MM.1S (cell line): ENCODE results near the gene TESK2.
"Not testable (repeated sequence)": the region's sequence is repeated elsewhere in the genome, so short reads cannot be mapped to it uniquely, and the experiment has no call there.

Experiments
- DNase-seq: peaks from one replicate; pipeline ENCODE4 v3.0.0-alpha.2; 2015
- H2AFZ ChIP-seq: fragments of 300-600 bp; sonication (generic); 2 replicates; pipeline ENCODE4 v1.6.0; 2016; ENCODE audit warnings: antibody characterized with exemption, low read length
- H3F3A ChIP-seq: fragments of 300-600 bp; sonication (generic); 2 replicates; pipeline ENCODE4 v1.6.1; 2016; ENCODE audit warnings: mild to moderate bottlenecking, antibody characterized with exemption, low read length, moderate library complexity, mixed read lengths; ENCODE audit not compliant: insufficient read depth
- H3K27ac ChIP-seq: fragments of 300-600 bp; sonication (generic); 2 replicates; pipeline ENCODE4 v1.5.1; 2016; ENCODE audit warnings: mild to moderate bottlenecking, low read length
- H3K27me3 ChIP-seq: fragments of 300-600 bp; sonication (generic); replicated peaks from 2 replicates; pipeline ENCODE4 v1.6.0; 2016; ENCODE audit warnings: low read length; ENCODE audit not compliant: insufficient read depth
- H3K36me3 ChIP-seq: fragments of 300-600 bp; sonication (generic); replicated peaks from 2 replicates; pipeline ENCODE4 v1.6.1; 2016; ENCODE audit warnings: mild to moderate bottlenecking, low read length, mixed read lengths; ENCODE audit not compliant: insufficient read depth
- H3K4me1 ChIP-seq: fragments of 300-600 bp; sonication (generic); 2 replicates; pipeline ENCODE4 v1.6.1; 2016; ENCODE audit warnings: low read length, mixed read lengths
- H3K4me2 ChIP-seq: fragments of 300-600 bp; sonication (generic); 2 replicates; pipeline ENCODE4 v1.6.0; 2016; ENCODE audit warnings: low read depth, low read length
- H3K4me3 ChIP-seq: fragments of 300-600 bp; sonication (generic); 2 replicates; pipeline ENCODE4 v1.5.1; 2016; ENCODE audit warnings: low read length, mixed read lengths
- H3K79me2 ChIP-seq: fragments of 300-600 bp; sonication (generic); 2 replicates; pipeline ENCODE4 v1.6.1; 2016; ENCODE audit warnings: mixed run types, low read length, mixed read lengths
- H3K9ac ChIP-seq: fragments of 300-600 bp; sonication (generic); 2 replicates; pipeline ENCODE4 v1.6.1; 2016; ENCODE audit warnings: low read length, mixed read lengths
- H3K9me2 ChIP-seq: fragments of 300-600 bp; sonication (generic); replicated peaks from 2 replicates; pipeline ENCODE4 v1.6.1; 2016; ENCODE audit warnings: mild to moderate bottlenecking, low read length, mixed read lengths; ENCODE audit not compliant: insufficient read depth
- H3K9me3 ChIP-seq: fragments of 300-600 bp; sonication (generic); replicated peaks from 2 replicates; pipeline ENCODE4 v1.6.1; 2016; ENCODE audit warnings: mild to moderate bottlenecking, low read length, mixed read lengths; ENCODE audit not compliant: insufficient read depth
- H4K20me1 ChIP-seq: fragments of 300-600 bp; sonication (generic); 2 replicates; pipeline ENCODE4 v1.6.1; 2016; ENCODE audit warnings: mild to moderate bottlenecking, low read length, moderate library complexity, mixed read lengths; ENCODE audit not compliant: insufficient read depth
- CTCF ChIP-seq: fragments of 300-600 bp; sonication (generic); IDR thresholded peaks from 2 replicates; pipeline ENCODE4 v1.5.1; 2016; ENCODE audit warnings: antibody characterized with exemption, low read length, mixed read lengths
- EZH2 ChIP-seq: fragments of 300-600 bp; sonication (generic); optimal IDR thresholded peaks from 2 replicates; pipeline ENCODE3; 2017; ENCODE audit warnings: low read depth, mild to moderate bottlenecking, antibody characterized with exemption, low read length, mixed read lengths
- EZH2phosphoT487 ChIP-seq: fragments of 300-600 bp; sonication (generic); IDR thresholded peaks from 2 replicates; pipeline ENCODE4 v1.6.1; 2018; ENCODE audit warnings: antibody characterized with exemption, low read length

The TESK2 gene

GRCh38 chr1:45521413-45522323 is 30.7 kb upstream of the TESK2 start, which contains the start of gene PRDX1:
Gene PRDX1 (minus strand): TSS chr1:45521884. CDS start chr1:45519043, 2,841 bp downstream.
- Histone ChIP-seq H2AFZ (peak within 1 kb of the TSS; percentile 86), H3K9me3 (no peaks in the 10 kb centered on the region), H3F3A (peaks cover 29% of the 10 kb centered on the region), H3K79me2 (peaks cover 47% of the 10 kb centered on the region), H3K9ac (peak within 1 kb of the TSS; percentile 85), H3K27me3 (no peaks in the 10 kb centered on the region), H3K4me3 (peak within 1 kb of the TSS; percentile 95), H3K36me3 (peaks cover 8% of the 10 kb centered on the region; the same call in 1 of the 2 replicates), H4K20me1 (no peaks in the 10 kb centered on the region), H3K27ac (peak within 1 kb of the TSS; percentile 55; the same call in 1 of the 2 replicates), H3K9me2 (no peaks in the 10 kb centered on the region), H3K4me1 (peaks cover 15% of the 10 kb centered on the region), H3K4me2 (peak within 1 kb of the TSS; percentile 64)
- DNase-seq: peak; percentile 97
- no peak for TF ChIP-seq EZH2
- TF ChIP-seq CTCF: no peak
- no peak for TF ChIP-seq EZH2phosphoT487

- Histone ChIP-seq H3K27ac (peak overlapping the region; percentile 57; the same call in 1 of the 2 replicates), H3K4me3 (peak overlapping the region; percentile 29), H3F3A (peaks cover 29% of the 10 kb centered on the region), H3K79me2 (peaks cover 63% of the 10 kb centered on the region), H3K9ac (peak overlapping the region; percentile 1; the same call in 1 of the 2 replicates), H3K4me2 (peak overlapping the region; percentile 49; the same call in 1 of the 2 replicates), H3K36me3 (peaks cover 16% of the 10 kb centered on the region), H3K4me1 (peaks cover 15% of the 10 kb centered on the region)
- H3K27me3 ChIP-seq, H4K20me1 ChIP-seq, H3K9me3 ChIP-seq, H3K9me2 ChIP-seq, DNase-seq, H2AFZ ChIP-seq: not testable (repeated sequence)
Measured at GRCh38 chr1:45519774-45520173, 28.8 kb upstream of the TESK2 start.

GRCh38 chr1:45518910-45519309 is 27.9 kb upstream of the TESK2 start:
- Histone ChIP-seq H3K9me3 (no peaks in the 10 kb centered on the region), H2AFZ (no peak overlapping the region), H3F3A (peaks cover 29% of the 10 kb centered on the region), H3K27me3 (no peaks in the 10 kb centered on the region), H3K36me3 (peaks cover 21% of the 10 kb centered on the region), H3K4me3 (peak overlapping the region; percentile 29), H3K27ac (peak overlapping the region; percentile 57; the same call in 1 of the 2 replicates), H3K9me2 (no peaks in the 10 kb centered on the region), H3K79me2 (peaks cover 70% of the 10 kb centered on the region), H3K4me1 (peaks cover 15% of the 10 kb centered on the region), H4K20me1 (no peaks in the 10 kb centered on the region), H3K4me2 (peak overlapping the region; percentile 49), H3K9ac (peak overlapping the region; percentile 1; the same call in 1 of the 2 replicates)
- peak; percentile 67 for DNase-seq
- TF ChIP-seq EZH2phosphoT487: no peak
- TF ChIP-seq EZH2: no peak
- TF ChIP-seq CTCF: no peak

- H3K79me2 ChIP-seq: peaks cover 70% of the 10 kb centered on the region
- not testable (repeated sequence) for H3K9ac ChIP-seq, H3K9me2 ChIP-seq, H4K20me1 ChIP-seq, H3K9me3 ChIP-seq, H2AFZ ChIP-seq, DNase-seq, H3K27me3 ChIP-seq
- peaks cover 29% of the 10 kb centered on the region for H3F3A ChIP-seq
- peak overlapping the region; percentile 29; the same call in 1 of the 2 replicates for H3K4me3 ChIP-seq
- peak overlapping the region; percentile 49 for H3K4me2 ChIP-seq
- peaks cover 15% of the 10 kb centered on the region for H3K4me1 ChIP-seq
- peak overlapping the region; percentile 57; the same call in 1 of the 2 replicates for H3K27ac ChIP-seq
- H3K36me3 ChIP-seq: peaks cover 21% of the 10 kb centered on the region
Measured at GRCh38 chr1:45518366-45518765, 27.4 kb upstream of the TESK2 start.
